HG02763 (cell line): ENCODE measurements around the gene ZNF385A.
"Not testable (repeated sequence)": the region's sequence is repeated elsewhere in the genome, so short reads cannot be mapped to it uniquely, and the experiment has no call there.

Source experiments
- ATAC-seq: cut with Tn5 transposase; IDR thresholded peaks from one replicate; pipeline ENCODE4 v1.9.1; 2021; ENCODE audit warnings: mild to moderate bottlenecking, moderate library complexity; ENCODE audit not compliant: unreplicated experiment

Gene ZNF385A

DNA sequence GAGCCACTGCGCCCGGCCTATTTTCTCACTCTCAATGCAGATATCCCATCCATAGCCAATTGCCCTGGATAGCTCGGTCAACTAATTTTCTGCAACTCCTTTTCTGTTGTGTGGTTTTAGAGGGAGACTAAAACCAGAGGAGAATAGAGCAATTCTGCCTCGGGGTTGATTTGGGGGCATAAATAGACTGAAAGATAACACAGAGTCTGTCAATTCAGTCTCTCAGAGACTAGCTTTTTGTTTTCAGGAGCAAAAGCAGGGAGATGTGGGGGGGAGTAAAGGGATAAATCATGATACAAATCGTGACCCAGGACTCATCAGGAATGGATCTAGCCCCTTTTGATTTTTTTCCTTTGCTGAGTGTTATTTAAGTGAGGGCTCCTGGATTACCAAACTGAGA lies 53.1 kb downstream of the ZNF385A start:
- no peak for ATAC-seq

- no peak for ATAC-seq
Measured at GRCh38 chr12:54330442-54330841, 54.1 kb downstream of the ZNF385A start.

GRCh38 chr12:54329759-54330158 lies 54.8 kb downstream of the ZNF385A start:
- no peak for ATAC-seq

GRCh38 chr12:54328595-54329337 lies 55.8 kb downstream of the ZNF385A start:
- ATAC-seq: no peak

DNA sequence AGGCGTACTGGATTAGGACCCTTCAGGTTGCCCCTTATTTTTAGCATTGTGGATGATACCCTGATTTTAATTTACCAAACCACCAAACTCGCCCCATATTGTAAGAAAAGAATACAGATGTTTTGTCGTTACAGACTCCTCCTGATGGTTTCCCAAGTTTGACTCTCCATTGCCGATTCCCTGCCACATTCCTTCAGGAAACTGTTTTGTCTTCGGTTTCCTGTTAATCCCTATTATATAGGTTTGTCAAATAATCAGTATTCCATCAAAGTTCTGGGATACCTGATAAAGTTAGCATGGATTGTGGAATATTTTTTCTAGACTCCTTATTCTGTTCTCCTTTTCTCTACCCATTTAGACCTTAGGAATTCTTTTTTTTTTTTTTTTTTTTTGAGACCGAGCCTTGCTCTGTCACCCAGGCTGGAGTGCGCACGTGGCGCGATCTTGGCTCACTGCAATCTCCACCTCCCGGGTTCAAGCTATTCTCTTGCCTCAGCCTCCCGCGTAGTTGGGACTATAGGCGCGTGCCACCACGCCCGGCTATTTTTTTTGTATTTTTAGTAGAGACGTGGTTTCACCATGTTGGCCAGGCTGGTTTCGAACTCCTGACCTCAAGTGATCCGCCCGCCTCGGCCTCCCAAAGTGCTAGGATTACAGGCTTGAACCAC lies 59.0 kb downstream of the ZNF385A start:
- ATAC-seq: not testable (repeated sequence)

DNA sequence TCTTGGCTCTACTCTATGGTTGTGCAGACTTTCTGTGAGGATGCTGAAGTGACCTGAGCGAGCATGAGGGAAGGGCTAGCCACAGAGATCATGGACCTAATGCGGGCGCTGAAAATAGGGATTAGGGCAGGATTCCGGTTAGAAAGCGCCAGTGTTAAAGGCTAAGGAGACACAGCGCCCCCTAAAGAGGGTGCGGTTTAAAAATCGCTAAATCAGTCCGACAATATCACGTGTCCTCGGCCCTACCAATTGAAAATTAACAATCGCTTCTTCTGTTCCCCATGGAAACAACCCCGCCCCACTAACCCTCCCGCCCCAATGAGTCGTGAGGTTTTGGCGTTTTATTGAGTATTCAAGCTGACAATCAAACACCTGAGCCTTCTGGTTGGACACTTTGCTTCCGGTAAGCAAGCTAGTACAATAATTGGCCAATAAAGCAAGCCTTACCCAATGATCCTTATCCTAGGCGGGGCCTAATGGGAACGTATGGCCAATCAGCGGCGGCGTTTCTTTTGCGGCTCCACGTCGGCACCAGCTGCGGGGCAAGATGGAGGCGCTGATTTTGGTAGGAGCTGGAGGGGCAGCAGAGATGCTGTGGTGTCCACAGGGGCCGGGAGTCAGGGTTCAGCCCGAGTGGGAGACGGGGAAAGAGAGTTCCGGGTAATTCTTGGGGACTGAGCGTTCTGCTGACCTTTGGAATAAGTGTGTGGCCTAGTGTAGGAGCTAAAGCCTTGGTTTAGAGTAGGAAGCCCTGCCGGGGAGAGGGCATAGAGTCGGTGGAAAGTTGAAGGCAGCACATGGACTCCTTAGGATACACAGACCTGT lies 59.7 kb downstream of the ZNF385A start, which contains the start of gene COPZ1:
COPZ1 (plus strand) TSS at position 515 of the 825 bp plus-strand sequence; CDS start at position 548, 33 bp downstream.
- ATAC-seq: peak; percentile 99

DNA sequence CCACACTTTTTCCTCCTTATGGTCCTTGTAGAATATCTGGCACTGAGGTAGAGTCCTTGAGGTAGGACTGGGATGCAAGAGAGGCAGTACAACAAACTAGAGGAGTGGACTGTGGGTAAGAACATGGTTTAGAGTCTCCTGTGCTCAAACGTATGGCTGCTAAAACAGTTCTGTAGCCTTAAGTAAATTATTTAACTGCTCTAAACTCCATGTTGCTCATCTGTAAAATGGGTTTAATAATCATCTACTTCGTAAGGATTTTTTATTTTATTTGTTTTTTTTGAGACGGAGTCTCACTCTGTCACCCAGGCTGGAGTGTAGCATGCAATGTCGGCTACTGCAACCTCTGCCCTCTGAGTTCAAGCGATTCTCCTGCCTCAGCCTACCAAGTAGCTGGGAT lies 63.2 kb downstream of the ZNF385A start:
- no peak for ATAC-seq
